Karpas-422 (cell line): ENCODE measurements around the gene F11. TPM values are rescaled to one million over a fixed set of nuclear protein-coding genes. Genes with fewer than 3 reads are reported as not detected.
A peak's percentile ranks its signal among the peaks of the same experiment; 100 is the strongest.

Experiments used
- DNase-seq: peaks from one replicate; pipeline ENCODE4 v3.0.0-alpha.2; 2015
- H2AFZ ChIP-seq: fragments of 200-600 bp; sonication (generic); 2 replicates; pipeline ENCODE4 v1.6.1; 2014; ENCODE audit warnings: antibody characterized with exemption, low read length, mixed read lengths
- H3K27ac ChIP-seq: fragments of 200-600 bp; sonication (generic); 2 replicates; pipeline ENCODE4 v1.5.1; 2014; ENCODE audit warnings: mild to moderate bottlenecking, low read length, moderate library complexity
- H3K27me3 ChIP-seq: fragments of 200-600 bp; sonication (generic); 2 replicates; pipeline ENCODE4 v1.6.1; 2014; ENCODE audit warnings: low read length, mixed read lengths
- H3K36me3 ChIP-seq: fragments of 200-600 bp; sonication (generic); 2 replicates; pipeline ENCODE4 v1.6.1; 2014; ENCODE audit warnings: low read length, mixed read lengths; ENCODE audit not compliant: insufficient read depth
- H3K4me1 ChIP-seq: fragments of 200-600 bp; sonication (generic); 2 replicates; pipeline ENCODE4 v1.6.1; 2014; ENCODE audit warnings: mild to moderate bottlenecking, low read length, mixed read lengths
- H3K4me2 ChIP-seq: fragments of 200-600 bp; sonication (generic); 2 replicates; pipeline ENCODE4 v1.6.1; 2014; ENCODE audit warnings: low read length, low read depth, mild to moderate bottlenecking; ENCODE audit not compliant: poor library complexity, severe bottlenecking
- H3K4me3 ChIP-seq: fragments of 200-600 bp; sonication (generic); 2 replicates; pipeline ENCODE4 v1.5.1; 2014; ENCODE audit warnings: mild to moderate bottlenecking, antibody characterized with exemption, low read length, mixed read lengths
- H3K79me2 ChIP-seq: fragments of 200-600 bp; sonication (generic); 2 replicates; pipeline ENCODE4 v1.6.1; 2014; ENCODE audit warnings: mild to moderate bottlenecking, low read length, mixed read lengths
- H3K9ac ChIP-seq: fragments of 200-600 bp; sonication (generic); 2 replicates; pipeline ENCODE4 v1.6.0; 2014; ENCODE audit warnings: low read length
- H3K9me2 ChIP-seq: fragments of 200-600 bp; sonication (generic), shearing (Covaris generic); replicated peaks from 2 replicates; pipeline ENCODE4 v1.6.0; 2014; ENCODE audit warnings: mild to moderate bottlenecking, low read length, moderate library complexity; ENCODE audit not compliant: insufficient read depth
- H3K9me3 ChIP-seq: fragments of 300-700, 200-600 bp; sonication (generic); 2 replicates; pipeline ENCODE4 v1.6.1; 2014; ENCODE audit warnings: low read length, mixed read lengths
- H4K20me1 ChIP-seq: fragments of 200-600 bp; sonication (generic); 2 replicates; pipeline ENCODE4 v1.6.1; 2014; ENCODE audit warnings: mild to moderate bottlenecking, antibody characterized with exemption, low read length, low read depth; ENCODE audit not compliant: insufficient read depth
- total RNA-seq: library from RNA; depleted of rRNA; stranded (reverse); fragments of >200 nt; shearing (Covaris generic); gene quantifications from 2 replicates; pipeline ENCODE4 v1.2.3, GENCODE V29; 2014; ENCODE audit warnings: low replicate concordance

The F11 gene
- total RNA-seq, 1 experiment from 2014 or later = 0.34 TPM

DNA sequence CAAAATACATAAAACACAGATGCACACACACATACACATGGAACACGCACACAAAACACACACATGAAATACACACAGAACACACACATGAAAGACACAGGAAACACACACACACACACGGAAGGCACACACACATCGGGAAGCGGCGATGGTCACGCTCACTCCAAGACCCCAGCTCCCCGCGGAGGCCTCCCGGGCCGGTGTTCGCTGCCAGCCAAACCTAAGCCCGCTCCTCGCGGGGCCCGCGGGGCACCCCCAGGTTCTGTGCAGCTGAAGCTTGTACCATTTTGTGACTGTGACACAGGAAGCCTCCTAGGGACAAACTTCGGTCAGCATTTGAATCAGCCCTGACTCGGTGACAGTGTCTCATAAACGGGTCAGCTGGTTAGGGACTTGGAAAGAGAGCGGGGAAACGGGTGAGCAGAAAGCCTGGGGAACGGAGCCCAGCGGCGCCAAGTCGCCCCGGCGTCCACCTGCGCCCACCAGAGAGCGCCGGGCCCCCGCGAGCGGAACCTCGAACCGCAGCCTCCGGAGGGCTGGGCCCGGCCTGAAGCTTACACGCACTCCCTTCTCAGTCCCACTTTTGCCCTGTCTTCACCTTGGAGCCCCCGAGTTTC lies 32.1 kb downstream of the F11 start:
- Histone ChIP-seq H3K9ac (no peak overlapping the region), H3K36me3 (no peaks in the 10 kb centered on the region), H2AFZ (no peak overlapping the region), H3K79me2 (no peaks in the 10 kb centered on the region), H3K4me3 (no peak overlapping the region), H3K4me2 (no peak overlapping the region), H3K27ac (no peak overlapping the region), H3K4me1 (no peaks in the 10 kb centered on the region), H3K9me2 (no peaks in the 10 kb centered on the region), H3K9me3 (no peaks in the 10 kb centered on the region), H3K27me3 (no peaks in the 10 kb centered on the region), H4K20me1 (no peaks in the 10 kb centered on the region)
- DNase-seq = no peak

DNA sequence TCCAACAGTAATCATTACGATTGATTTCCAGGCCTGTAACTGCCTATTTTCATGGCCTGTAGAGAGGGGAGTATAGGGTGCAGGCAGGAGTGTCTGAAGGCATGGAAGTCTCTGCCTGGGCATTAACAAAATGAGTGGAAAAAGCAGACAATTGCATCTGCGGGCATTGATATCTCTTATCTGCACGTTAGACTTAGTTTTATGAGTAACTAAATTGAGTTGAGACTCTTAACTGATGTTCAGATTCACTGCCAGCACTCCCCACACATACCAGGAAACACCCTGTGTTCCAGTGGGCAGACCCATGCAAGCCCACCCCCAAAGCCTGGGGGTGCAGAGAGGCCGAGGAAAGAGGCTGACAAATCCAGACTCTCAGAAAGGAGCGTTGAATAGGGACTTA lies 33.3 kb downstream of the F11 start:
- no peaks in the 10 kb centered on the region for H3K9me3 ChIP-seq
- H3K27ac ChIP-seq = no peak overlapping the region
- no peaks in the 10 kb centered on the region for H4K20me1 ChIP-seq
- H3K27me3 ChIP-seq = no peaks in the 10 kb centered on the region
- H3K79me2 ChIP-seq = no peaks in the 10 kb centered on the region
- H3K4me2 ChIP-seq = no peak overlapping the region
- H3K4me1 ChIP-seq = no peaks in the 10 kb centered on the region
- no peak overlapping the region for H3K9ac ChIP-seq
- H3K4me3 ChIP-seq = no peak overlapping the region
- no peak overlapping the region for H2AFZ ChIP-seq
- no peaks in the 10 kb centered on the region for H3K36me3 ChIP-seq
- DNase-seq = no peak
- H3K9me2 ChIP-seq = no peaks in the 10 kb centered on the region

GRCh38 chr4:186300659-186301390 lies 34.8 kb downstream of the F11 start:
- Histone ChIP-seq H4K20me1 (no peaks in the 10 kb centered on the region), H3K9me3 (no peaks in the 10 kb centered on the region), H3K9ac (no peak overlapping the region), H3K4me1 (no peaks in the 10 kb centered on the region), H3K9me2 (no peaks in the 10 kb centered on the region), H3K27me3 (no peaks in the 10 kb centered on the region), H3K36me3 (no peaks in the 10 kb centered on the region), H3K79me2 (no peaks in the 10 kb centered on the region), H3K4me2 (peak overlapping the region; percentile 38), H2AFZ (no peak overlapping the region), H3K4me3 (peak overlapping the region; percentile 27; the same call in 1 of the 2 replicates), H3K27ac (no peak overlapping the region)
- DNase-seq = no peak

GRCh38 chr4:186304216-186304615 lies 38.2 kb downstream of the F11 start:
- H4K20me1 ChIP-seq = no peaks in the 10 kb centered on the region
- H3K36me3 ChIP-seq = no peaks in the 10 kb centered on the region
- no peaks in the 10 kb centered on the region for H3K9me2 ChIP-seq
- no peaks in the 10 kb centered on the region for H3K79me2 ChIP-seq
- no peak overlapping the region for H3K4me2 ChIP-seq
- H3K9ac ChIP-seq = no peak overlapping the region
- H3K27ac ChIP-seq = no peak overlapping the region
- H2AFZ ChIP-seq = no peak overlapping the region
- H3K27me3 ChIP-seq = no peaks in the 10 kb centered on the region
- no peaks in the 10 kb centered on the region for H3K4me1 ChIP-seq
- no peak overlapping the region for H3K4me3 ChIP-seq
- no peak for DNase-seq
- H3K9me3 ChIP-seq = no peaks in the 10 kb centered on the region

GRCh38 chr4:186304866-186305505 lies 39.0 kb downstream of the F11 start:
- Histone ChIP-seq H3K4me1 (no peaks in the 10 kb centered on the region), H3K27ac (no peak overlapping the region), H2AFZ (no peak overlapping the region), H3K4me2 (no peak overlapping the region), H3K9me2 (no peaks in the 10 kb centered on the region), H3K27me3 (no peaks in the 10 kb centered on the region), H3K79me2 (no peaks in the 10 kb centered on the region), H3K4me3 (no peak overlapping the region), H3K9ac (no peak overlapping the region), H3K9me3 (no peaks in the 10 kb centered on the region), H4K20me1 (no peaks in the 10 kb centered on the region), H3K36me3 (no peaks in the 10 kb centered on the region)
- DNase-seq = no peak

DNA sequence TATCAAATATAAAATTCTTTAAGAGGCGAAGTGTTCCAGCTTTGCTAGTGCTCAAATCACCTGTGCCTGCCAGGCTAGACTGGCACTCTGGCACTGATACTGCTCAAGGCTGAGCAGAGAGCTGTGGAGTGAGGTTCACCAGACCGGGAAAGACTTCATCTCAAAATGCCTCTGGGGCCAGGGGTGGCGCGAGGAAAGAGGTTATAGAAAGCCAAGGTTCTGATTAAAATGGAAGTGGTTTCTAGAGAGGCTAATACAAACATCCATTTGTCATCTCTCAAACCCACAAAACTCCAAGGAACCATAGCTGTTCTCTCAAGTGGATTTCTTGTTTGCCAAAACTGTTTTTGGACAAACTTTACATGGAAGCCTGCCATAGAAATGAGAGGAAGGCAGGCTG lies 41.5 kb downstream of the F11 start:
- H3K9ac ChIP-seq = no peak overlapping the region
- no peak for DNase-seq
- H2AFZ ChIP-seq = no peak overlapping the region
- no peaks in the 10 kb centered on the region for H3K36me3 ChIP-seq
- H3K4me3 ChIP-seq = no peak overlapping the region
- H3K4me1 ChIP-seq = no peaks in the 10 kb centered on the region
- no peaks in the 10 kb centered on the region for H3K9me2 ChIP-seq
- H3K79me2 ChIP-seq = no peaks in the 10 kb centered on the region
- H3K9me3 ChIP-seq = no peaks in the 10 kb centered on the region
- no peak overlapping the region for H3K27ac ChIP-seq
- no peak overlapping the region for H3K4me2 ChIP-seq
- no peaks in the 10 kb centered on the region for H3K27me3 ChIP-seq
- H4K20me1 ChIP-seq = no peaks in the 10 kb centered on the region

- H3K36me3 ChIP-seq = no peaks in the 10 kb centered on the region
- DNase-seq = no peak
- no peaks in the 10 kb centered on the region for H3K79me2 ChIP-seq
These were observed 41.9 kb downstream of the F11 start for GRCh38 chr4:186307916-186308315.

GRCh38 chr4:186318481-186318880 lies 52.5 kb downstream of the F11 start:
- no peaks in the 10 kb centered on the region for H3K9me3 ChIP-seq
- H3K27ac ChIP-seq = no peak overlapping the region

More at GRCh38 chr4:186307916-186308315, 41.9 kb downstream of the F11 start:
- H3K9me3 ChIP-seq = no peaks in the 10 kb centered on the region
- H3K4me3 ChIP-seq = no peak overlapping the region
- no peaks in the 10 kb centered on the region for H3K4me1 ChIP-seq
- H3K27me3 ChIP-seq = no peaks in the 10 kb centered on the region
- H3K4me2 ChIP-seq = no peak overlapping the region
- no peaks in the 10 kb centered on the region for H4K20me1 ChIP-seq
- no peak overlapping the region for H3K9ac ChIP-seq
- H2AFZ ChIP-seq = no peak overlapping the region
- no peaks in the 10 kb centered on the region for H3K9me2 ChIP-seq
- no peak overlapping the region for H3K27ac ChIP-seq

More at GRCh38 chr4:186318481-186318880, 52.5 kb downstream of the F11 start:
- H3K4me1 ChIP-seq = no peaks in the 10 kb centered on the region
- no peak for DNase-seq
- no peaks in the 10 kb centered on the region for H3K36me3 ChIP-seq
- no peaks in the 10 kb centered on the region for H3K27me3 ChIP-seq
- H3K4me2 ChIP-seq = no peak overlapping the region
- H3K9ac ChIP-seq = no peak overlapping the region
- no peaks in the 10 kb centered on the region for H3K9me2 ChIP-seq
- no peak overlapping the region for H2AFZ ChIP-seq
- H4K20me1 ChIP-seq = no peaks in the 10 kb centered on the region
- H3K4me3 ChIP-seq = no peak overlapping the region
- no peaks in the 10 kb centered on the region for H3K79me2 ChIP-seq
